Thyroid gland (tissue), 4 donors: Measurements from ENCODE around the gene CAMTA2.

Source experiments
- POLR2A ChIP-seq, 2 donors: fragments of 450-650 bp; IDR thresholded peaks; one replicate each; pipeline ENCODE4 v1.6.1; 2017; ENCODE audit warnings: antibody characterized with exemption in 2 of 2, mild to moderate bottlenecking in 2 of 2, moderate library complexity in 1 of 2
- TF ChIP-seq, protein P1 (sequence below), 6 experiments: fragments of 200-600 bp in 3 of 6; fragments of 450-650 bp in 3 of 6; sonication (generic) in 3 of 6; IDR thresholded peaks; one replicate each; pipeline ENCODE4 v1.5.1; 2016 to 2019; ENCODE audit warnings: antibody characterized with exemption in 6 of 6, mild to moderate bottlenecking in 2 of 6, inconsistent platforms in 1 of 6, moderate library complexity in 1 of 6

DNA sequence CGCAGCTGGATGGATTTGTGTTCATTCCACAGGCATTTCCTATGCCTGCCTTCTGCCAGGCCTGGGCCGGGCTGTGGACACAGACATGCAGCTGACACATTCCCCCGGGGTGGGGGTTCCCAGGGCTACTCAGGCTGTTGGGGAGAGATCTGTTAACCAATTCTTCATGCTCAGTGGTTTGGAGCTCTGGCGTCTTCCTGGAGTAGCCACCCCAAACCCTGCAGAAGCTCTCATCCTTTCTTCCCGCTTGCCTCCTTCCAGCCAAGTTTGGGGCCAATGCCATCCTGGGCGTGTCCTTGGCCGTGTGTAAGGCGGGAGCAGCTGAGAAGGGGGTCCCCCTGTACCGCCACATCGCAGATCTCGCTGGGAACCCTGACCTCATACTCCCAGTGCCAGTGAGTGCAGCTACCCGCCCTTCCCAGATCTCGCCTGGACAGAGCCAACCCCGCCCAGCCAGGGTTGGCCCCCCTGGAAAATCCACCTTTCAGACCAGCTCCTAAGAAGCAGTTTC lies 34.0 kb downstream of the CAMTA2 start:
- peak in 1 of 2 donors; percentile 6 for TF ChIP-seq POLR2A (IDR thresholded peaks at IDR 0.05)
- TF ChIP-seq, protein P1, sequence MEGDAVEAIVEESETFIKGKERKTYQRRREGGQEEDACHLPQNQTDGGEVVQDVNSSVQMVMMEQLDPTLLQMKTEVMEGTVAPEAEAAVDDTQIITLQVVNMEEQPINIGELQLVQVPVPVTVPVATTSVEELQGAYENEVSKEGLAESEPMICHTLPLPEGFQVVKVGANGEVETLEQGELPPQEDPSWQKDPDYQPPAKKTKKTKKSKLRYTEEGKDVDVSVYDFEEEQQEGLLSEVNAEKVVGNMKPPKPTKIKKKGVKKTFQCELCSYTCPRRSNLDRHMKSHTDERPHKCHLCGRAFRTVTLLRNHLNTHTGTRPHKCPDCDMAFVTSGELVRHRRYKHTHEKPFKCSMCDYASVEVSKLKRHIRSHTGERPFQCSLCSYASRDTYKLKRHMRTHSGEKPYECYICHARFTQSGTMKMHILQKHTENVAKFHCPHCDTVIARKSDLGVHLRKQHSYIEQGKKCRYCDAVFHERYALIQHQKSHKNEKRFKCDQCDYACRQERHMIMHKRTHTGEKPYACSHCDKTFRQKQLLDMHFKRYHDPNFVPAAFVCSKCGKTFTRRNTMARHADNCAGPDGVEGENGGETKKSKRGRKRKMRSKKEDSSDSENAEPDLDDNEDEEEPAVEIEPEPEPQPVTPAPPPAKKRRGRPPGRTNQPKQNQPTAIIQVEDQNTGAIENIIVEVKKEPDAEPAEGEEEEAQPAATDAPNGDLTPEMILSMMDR (IDR thresholded peaks at IDR 0.05), result no peak
